Thoracic aorta (tissue), 2 donors: ENCODE results near the gene LMBR1. TPM values are rescaled to one million over a fixed set of nuclear protein-coding genes. Genes with fewer than 3 reads are reported as not detected.

Source experiments
- ATAC-seq: fragments of 150-250 bp; one replicate; pipeline ENCODE4 v1.8.0; 2017; ENCODE audit warnings: low read depth; ENCODE audit not compliant: insufficient number of reproducible peaks, low FRiP score
- DNase-seq: peaks from one replicate; pipeline ENCODE4 v3.0.0-alpha.2; 2020; ENCODE audit warnings: low spot score
- H3K27ac ChIP-seq, 2 donors: fragments of 200-600 bp; sonication (generic); 1 replicate in 1 of 2; 2 replicates in 1 of 2; pipeline ENCODE4 v1.5.1; 2016; ENCODE audit warnings: mild to moderate bottlenecking in 2 of 2, moderate library complexity in 2 of 2
- H3K27me3 ChIP-seq: fragments of 200-600 bp; sonication (generic); replicated peaks from 2 replicates; pipeline ENCODE4 v1.6.0; 2016; ENCODE audit warnings: mild to moderate bottlenecking; ENCODE audit not compliant: insufficient read depth
- H3K36me3 ChIP-seq: fragments of 200-600 bp; sonication (generic); one replicate; pipeline ENCODE4 v1.5.1; 2016
- H3K4me1 ChIP-seq, 2 donors: fragments of 200-600 bp; sonication (generic); 1 replicate in 1 of 2; 2 replicates in 1 of 2; pipeline versions ENCODE4 v1.5.1 to v1.6.0; 2016; ENCODE audit warnings: low read depth in 2 of 2, mild to moderate bottlenecking in 1 of 2; ENCODE audit not compliant: control insufficient read depth in 1 of 2
- H3K4me3 ChIP-seq: fragments of 200-600 bp; sonication (generic); 2 replicates; pipeline ENCODE4 v1.5.1; 2016; ENCODE audit warnings: mild to moderate bottlenecking
- H3K9me3 ChIP-seq: fragments of 200-600 bp; sonication (generic); 2 replicates; pipeline ENCODE4 v1.5.1; 2016
- total RNA-seq, 2 donors: library from RNA; depleted of rRNA; stranded (reverse); fragments of >200 nt; gene quantifications; one replicate each; pipeline versions ENCODE4 v1.1.0 to v1.2.3, GENCODE V29; 2016
- TF ChIP-seq, protein P1 (sequence below): fragments of 200-600 bp; sonication (generic); IDR thresholded peaks from one replicate; pipeline ENCODE4 v1.5.1; 2019; ENCODE audit warnings: antibody characterized with exemption

The LMBR1 gene
- total RNA-seq, 2 donors from 2014 or later, result 54.3 to 56.6 TPM

DNA sequence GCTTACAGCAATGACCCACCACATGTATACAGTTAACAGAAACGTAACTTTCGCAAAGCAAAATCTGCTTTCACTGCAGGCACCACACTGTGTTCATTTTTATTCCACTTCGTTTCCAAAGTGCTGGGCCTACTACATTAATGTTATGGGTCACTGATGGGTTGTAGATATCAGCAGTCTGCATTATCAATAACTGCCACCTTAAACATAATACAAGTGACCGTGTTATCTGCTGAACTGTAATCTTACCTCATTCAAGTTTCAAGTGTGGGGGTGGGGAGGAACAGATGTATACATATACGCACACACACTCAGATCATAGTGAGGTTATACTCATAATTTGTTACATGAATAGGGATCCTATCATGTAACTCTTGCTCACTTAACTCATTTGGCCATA, 231.3 kb downstream of the LMBR1 start:
- Histone ChIP-seq H3K27ac (no peak overlapping the region), H3K36me3 (no peaks in the 10 kb centered on the region), H3K27me3 (no peaks in the 10 kb centered on the region), H3K9me3 (no peaks in the 10 kb centered on the region), H3K4me1 (no peaks in the 10 kb centered on the region), H3K4me3 (no peak overlapping the region)
- ATAC-seq (no peak), DNase-seq (no peak)
- TF ChIP-seq, protein P1, sequence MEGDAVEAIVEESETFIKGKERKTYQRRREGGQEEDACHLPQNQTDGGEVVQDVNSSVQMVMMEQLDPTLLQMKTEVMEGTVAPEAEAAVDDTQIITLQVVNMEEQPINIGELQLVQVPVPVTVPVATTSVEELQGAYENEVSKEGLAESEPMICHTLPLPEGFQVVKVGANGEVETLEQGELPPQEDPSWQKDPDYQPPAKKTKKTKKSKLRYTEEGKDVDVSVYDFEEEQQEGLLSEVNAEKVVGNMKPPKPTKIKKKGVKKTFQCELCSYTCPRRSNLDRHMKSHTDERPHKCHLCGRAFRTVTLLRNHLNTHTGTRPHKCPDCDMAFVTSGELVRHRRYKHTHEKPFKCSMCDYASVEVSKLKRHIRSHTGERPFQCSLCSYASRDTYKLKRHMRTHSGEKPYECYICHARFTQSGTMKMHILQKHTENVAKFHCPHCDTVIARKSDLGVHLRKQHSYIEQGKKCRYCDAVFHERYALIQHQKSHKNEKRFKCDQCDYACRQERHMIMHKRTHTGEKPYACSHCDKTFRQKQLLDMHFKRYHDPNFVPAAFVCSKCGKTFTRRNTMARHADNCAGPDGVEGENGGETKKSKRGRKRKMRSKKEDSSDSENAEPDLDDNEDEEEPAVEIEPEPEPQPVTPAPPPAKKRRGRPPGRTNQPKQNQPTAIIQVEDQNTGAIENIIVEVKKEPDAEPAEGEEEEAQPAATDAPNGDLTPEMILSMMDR, result no peak

DNA sequence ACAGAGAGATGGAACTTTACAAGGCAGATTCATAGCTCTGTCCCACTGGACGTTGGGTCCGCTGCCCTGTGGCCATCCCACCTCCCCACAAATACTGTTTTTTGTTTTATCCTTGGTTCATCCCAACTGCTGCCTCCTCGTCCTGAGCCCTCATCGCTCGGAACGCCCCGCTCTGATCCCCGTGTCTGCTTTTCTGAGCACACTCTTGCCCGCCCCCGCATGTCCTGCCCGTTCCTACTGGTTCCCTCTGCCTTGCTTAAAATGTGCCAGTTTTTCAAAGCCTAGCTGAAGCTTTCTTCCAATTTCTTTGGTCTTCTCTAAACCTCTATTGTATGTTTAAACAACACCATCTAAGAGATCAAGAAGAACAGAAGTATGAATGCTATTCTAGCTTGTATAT, 233.0 kb downstream of the LMBR1 start:
- DNase-seq, result no peak
- TF ChIP-seq, protein P1, result no peak
- Histone ChIP-seq H3K9me3 (no peaks in the 10 kb centered on the region), H3K4me1 (no peaks in the 10 kb centered on the region), H3K27ac (no peak overlapping the region), H3K36me3 (no peaks in the 10 kb centered on the region), H3K4me3 (no peak overlapping the region), H3K27me3 (no peaks in the 10 kb centered on the region)
- ATAC-seq, result no peak

DNA sequence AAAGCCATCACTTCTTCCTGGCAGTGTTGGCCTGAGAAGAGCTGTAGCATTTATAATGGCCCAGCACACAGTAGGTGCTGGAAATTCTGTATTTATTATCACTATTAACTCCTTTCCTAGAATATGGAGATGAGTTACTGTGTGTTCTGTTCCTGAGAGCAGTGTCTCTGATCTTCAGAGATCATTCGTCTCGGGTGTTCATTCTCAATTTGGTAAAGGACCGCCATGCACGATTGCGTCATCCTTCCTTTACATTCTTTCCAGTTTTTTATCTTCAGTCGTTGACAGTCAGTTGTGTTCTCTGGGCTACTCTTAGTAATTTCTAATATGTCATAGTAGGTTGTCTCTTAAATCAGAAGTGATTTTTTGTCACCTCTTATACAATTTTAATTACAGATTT, 233.8 kb downstream of the LMBR1 start:
- ATAC-seq (no peak), DNase-seq (no peak)
- Histone ChIP-seq H3K4me1 (no peaks in the 10 kb centered on the region), H3K36me3 (no peaks in the 10 kb centered on the region), H3K27me3 (no peaks in the 10 kb centered on the region), H3K4me3 (no peak overlapping the region), H3K27ac (no peak overlapping the region), H3K9me3 (no peaks in the 10 kb centered on the region)
- TF ChIP-seq, protein P1, result no peak

DNA sequence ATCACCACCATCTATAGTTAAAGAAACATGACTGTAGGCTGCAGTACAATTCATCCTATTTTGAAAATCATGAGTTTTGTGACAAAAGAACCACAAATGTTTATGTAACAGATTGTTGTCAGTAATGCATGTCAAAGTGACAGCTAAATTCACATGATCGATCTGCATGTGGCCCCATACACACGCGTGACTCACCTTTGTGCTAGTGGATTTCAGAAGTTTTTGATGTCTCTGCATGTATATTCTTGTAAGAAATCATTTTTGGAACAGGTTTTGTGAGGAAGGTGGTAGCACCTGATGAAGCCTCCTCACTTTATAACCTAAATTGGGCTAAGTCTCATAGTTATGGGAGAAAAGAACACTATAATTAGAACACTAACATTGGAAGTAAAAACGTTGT, 235.3 kb downstream of the LMBR1 start:
- Histone ChIP-seq H3K27ac (no peak overlapping the region), H3K4me3 (no peak overlapping the region), H3K27me3 (no peaks in the 10 kb centered on the region), H3K9me3 (no peaks in the 10 kb centered on the region), H3K4me1 (no peaks in the 10 kb centered on the region), H3K36me3 (no peaks in the 10 kb centered on the region)
- DNase-seq, result no peak
- TF ChIP-seq, protein P1, result no peak
- no peak for ATAC-seq

DNA sequence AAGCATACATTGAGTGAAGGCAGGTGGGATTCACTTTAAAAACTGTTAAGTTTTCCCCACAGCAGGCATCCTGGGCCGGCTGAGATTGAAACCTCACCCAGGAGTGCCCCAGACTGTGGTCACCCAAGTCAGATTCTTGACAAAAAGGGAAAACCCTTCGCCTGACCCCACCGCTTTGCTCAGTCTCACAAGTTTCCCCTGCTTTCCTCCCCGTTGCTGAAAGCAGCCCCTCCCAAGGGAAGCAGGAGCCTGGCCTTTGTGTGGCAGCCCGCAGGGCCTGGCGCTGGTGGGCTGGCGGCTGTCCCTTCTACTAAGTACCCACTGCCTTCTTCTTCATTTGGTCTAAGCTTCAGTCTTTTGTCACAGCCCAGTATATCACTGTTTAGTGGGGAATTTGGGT, 236.4 kb downstream of the LMBR1 start:
- ATAC-seq (no peak), DNase-seq (no peak)
- H3K36me3 ChIP-seq, result no peaks in the 10 kb centered on the region
- H3K4me3 ChIP-seq, result no peak overlapping the region
- H3K27ac ChIP-seq, result no peak overlapping the region
- no peaks in the 10 kb centered on the region for H3K27me3 ChIP-seq
- no peaks in the 10 kb centered on the region for H3K4me1 ChIP-seq
- TF ChIP-seq, protein P1, result no peak
- H3K9me3 ChIP-seq, result no peaks in the 10 kb centered on the region
